ENCODE data around the gene LASP1NB.

LASP1NB gene

GRCh38 chr17:38921756-38922411 lies 3.5 kb upstream of the LASP1NB start:
- H3K36me3 ChIP-seq (ENCODE audit: insufficient read depth, low read length) = peaks cover 36% of the 10 kb centered on the region
- H3K4me3 ChIP-seq (ENCODE audit: low read depth, low read length, poor library complexity, severe bottlenecking) = no peak overlapping the region
- H3K79me2 ChIP-seq (ENCODE audit: insufficient read depth, low read depth, low read length) = no peaks in the 10 kb centered on the region
- ChIA-PET POLR2A (interaction anchor here (1.0 kb wide), 1 partner anchor 69 kb away, joined by 3 read pairs; no protein-coding TSS in a partner anchor), CTCF (ENCODE audit: unreplicated experiment) (no interaction called here)
- H3K4me1 ChIP-seq (ENCODE audit: insufficient read depth, low read length, poor library complexity, severe bottlenecking) = peaks cover 11% of the 10 kb centered on the region
- no peaks in the 10 kb centered on the region for H4K20me1 ChIP-seq (ENCODE audit: insufficient read depth, low read length)
- BruUV-seq (replicated peaks) = no TSS peak
- no peak overlapping the region for H3K4me2 ChIP-seq (ENCODE audit: low read length)
- H3K9me2 ChIP-seq (ENCODE audit: insufficient read depth, low read length) = no peaks in the 10 kb centered on the region
- H3K27ac ChIP-seq (ENCODE audit: low read depth, low read length, poor library complexity, severe bottlenecking) = no peak overlapping the region
- no peak overlapping the region for H2AFZ ChIP-seq (ENCODE audit: low read length)
- TF ChIP-seq EZH2phosphoT487 (IDR thresholded peaks at IDR 0.05; ENCODE audit: borderline replicate concordance, low read depth, low read length) (no peak), CTCF (conservative IDR thresholded peaks at IDR 0.05; ENCODE audit: low read length) (no peak)
- intact Hi-C loops (cut with micrococcal nuclease; ENCODE audit: unreplicated experiment) = no loop called here
- no peak for DNase-seq (ENCODE audit: low spot score)
- no peaks in the 10 kb centered on the region for H3K9me3 ChIP-seq (ENCODE audit: low read length)

GRCh38 chr17:38922538-38923297 lies 2.7 kb upstream of the LASP1NB start:
- Histone ChIP-seq H4K20me1 (ENCODE audit: insufficient read depth, low read length) (no peaks in the 10 kb centered on the region), H3K36me3 (ENCODE audit: insufficient read depth, low read length) (peaks cover 29% of the 10 kb centered on the region), H3K79me2 (ENCODE audit: insufficient read depth, low read depth, low read length) (no peaks in the 10 kb centered on the region), H2AFZ (ENCODE audit: low read length) (no peak overlapping the region), H3K27ac (ENCODE audit: low read depth, low read length, poor library complexity, severe bottlenecking) (no peak overlapping the region), H3K4me1 (ENCODE audit: insufficient read depth, low read length, poor library complexity, severe bottlenecking) (peaks cover 11% of the 10 kb centered on the region), H3K4me3 (ENCODE audit: low read depth, low read length, poor library complexity, severe bottlenecking) (no peak overlapping the region), H3K9me3 (ENCODE audit: low read length) (no peaks in the 10 kb centered on the region), H3K9me2 (ENCODE audit: insufficient read depth, low read length) (no peaks in the 10 kb centered on the region), H3K4me2 (ENCODE audit: low read length) (no peak overlapping the region)
- TF ChIP-seq CTCF (conservative IDR thresholded peaks at IDR 0.05; ENCODE audit: low read length) = no peak
- TF ChIP-seq EZH2phosphoT487 (IDR thresholded peaks at IDR 0.05; ENCODE audit: borderline replicate concordance, low read depth, low read length) = no peak
- DNase-seq (ENCODE audit: low spot score) = no peak
- POLR2A ChIA-PET = no interaction called here
- CTCF ChIA-PET (ENCODE audit: unreplicated experiment) = interaction anchor here (0.5 kb wide), 1 partner anchor 128 kb away, joined by 3 read pairs; no protein-coding TSS in a partner anchor
- intact Hi-C loops (cut with micrococcal nuclease; ENCODE audit: unreplicated experiment) = no loop called here
- BruUV-seq (replicated peaks) = no TSS peak
